ENCODE results near the gene C12orf54.
"Not testable (repeated sequence)": the region's sequence is repeated elsewhere in the genome, so short reads cannot be mapped to it uniquely, and the experiment has no call there.

The C12orf54 gene

DNA sequence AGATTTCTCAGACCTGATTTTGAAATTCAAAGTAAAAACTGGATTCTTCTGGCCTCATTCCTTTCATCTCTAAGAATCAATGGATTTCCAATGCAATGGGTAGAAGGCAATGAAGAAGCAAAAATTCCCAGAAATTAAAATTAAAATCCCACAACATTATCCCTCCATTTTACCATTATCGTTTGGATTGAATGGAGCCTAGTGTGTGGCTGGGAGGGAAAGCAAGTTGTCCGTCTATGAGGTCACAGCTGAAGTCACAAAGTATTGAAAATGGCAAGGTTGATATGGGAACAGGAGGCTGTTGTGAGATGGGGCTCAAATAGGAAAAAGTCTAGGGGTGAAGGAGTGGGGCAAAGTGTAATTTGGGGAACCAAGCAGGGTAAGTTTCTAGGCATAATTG lies at the start of gene C12orf54:
TSS of gene C12orf54 (plus strand) at position 301 of the 400 bp plus-strand sequence. CDS start 799 bp downstream, outside the sequence.
- no peak for DNase-seq

DNA sequence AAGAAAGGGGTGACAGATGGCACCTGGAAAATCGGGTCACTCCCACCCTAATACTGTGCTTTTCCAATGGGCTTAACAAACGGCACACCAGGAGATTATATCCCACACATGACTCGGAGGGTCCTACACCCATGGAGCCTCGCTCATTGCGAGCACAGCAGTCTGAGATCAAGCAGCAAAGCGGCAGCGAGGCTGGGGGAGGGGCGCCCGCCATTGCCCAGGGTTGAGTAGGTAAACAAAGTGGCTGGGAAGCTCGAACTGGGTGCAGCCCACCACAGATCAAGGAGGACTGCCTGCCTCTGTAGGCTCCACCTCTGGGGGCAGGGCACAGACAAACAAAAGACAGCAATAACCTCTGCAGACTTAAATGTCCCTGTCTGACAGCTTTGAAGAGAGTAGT lies 48.3 kb upstream of the C12orf54 start:
- DNase-seq, result not testable (repeated sequence)

DNA sequence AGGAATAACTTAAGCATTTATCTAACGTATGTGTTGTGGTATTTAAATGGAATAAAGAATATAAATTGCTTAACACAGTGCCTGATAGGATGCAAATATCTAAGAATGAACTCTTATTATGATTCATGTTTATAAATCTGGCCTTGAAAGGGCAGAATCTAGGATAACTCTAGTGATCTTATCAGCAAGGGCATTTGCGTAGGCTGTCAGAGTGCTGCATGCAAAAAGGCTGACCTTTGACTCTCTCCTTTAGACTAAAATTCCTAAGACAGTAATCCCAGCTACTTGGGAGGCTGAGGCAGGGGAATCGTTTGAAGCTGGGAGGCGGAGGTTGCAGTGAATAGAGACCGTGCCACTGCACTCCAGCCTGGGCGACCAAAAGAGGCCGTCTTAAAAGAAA lies 41.2 kb upstream of the C12orf54 start:
- no peak for DNase-seq

DNA sequence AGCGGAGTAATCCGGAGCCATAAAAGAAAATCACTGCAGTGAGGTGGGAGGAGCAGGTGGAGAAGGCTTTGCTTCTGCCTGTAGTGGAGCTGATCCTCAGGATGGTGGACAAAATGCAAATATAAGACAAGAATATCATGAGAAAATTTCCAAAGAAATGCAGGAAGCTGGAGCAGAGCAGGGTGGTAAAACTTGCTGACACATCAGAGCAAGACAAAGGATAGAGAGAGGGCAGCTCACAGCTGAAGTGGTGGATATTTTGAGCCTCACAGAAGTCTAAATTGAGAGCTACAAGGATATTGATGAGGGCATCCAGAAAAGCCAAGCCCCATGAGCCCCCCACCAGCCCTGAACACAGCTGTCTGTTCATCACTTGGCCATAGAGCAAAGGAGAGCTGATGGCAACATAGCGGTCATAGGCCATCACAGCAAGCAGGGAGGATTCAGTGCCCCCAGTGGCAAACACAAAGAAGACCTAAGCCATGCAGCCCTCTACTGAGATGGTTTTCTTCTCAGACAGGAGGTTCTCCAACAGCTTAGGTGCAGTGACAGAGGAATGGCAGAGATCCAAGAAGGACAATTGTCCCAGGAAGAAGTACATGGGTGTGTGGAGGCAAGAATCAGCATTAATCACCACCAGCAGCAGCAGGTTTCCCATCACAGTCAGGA lies 40.0 kb upstream of the C12orf54 start:
- no peak for DNase-seq

DNA sequence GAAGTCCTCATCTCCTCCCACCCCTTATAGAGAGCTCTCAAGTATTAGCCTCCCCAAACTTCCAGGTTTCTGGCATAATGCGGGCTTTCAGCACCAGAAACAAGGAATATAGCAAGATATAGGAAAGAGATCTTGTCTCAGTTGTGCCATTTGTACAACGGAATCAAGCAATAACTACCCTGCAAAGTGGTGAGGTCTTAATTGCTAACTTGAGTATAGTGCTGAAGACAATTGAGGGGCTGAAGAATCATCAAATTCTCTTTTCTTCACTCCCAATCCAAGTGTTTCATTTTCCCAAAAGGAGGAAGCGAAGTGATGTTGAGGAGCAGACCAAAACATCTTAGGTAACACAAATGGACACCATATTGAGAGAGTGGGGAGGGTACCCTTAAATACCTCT lies 36.8 kb upstream of the C12orf54 start:
- DNase-seq, result no peak

DNA sequence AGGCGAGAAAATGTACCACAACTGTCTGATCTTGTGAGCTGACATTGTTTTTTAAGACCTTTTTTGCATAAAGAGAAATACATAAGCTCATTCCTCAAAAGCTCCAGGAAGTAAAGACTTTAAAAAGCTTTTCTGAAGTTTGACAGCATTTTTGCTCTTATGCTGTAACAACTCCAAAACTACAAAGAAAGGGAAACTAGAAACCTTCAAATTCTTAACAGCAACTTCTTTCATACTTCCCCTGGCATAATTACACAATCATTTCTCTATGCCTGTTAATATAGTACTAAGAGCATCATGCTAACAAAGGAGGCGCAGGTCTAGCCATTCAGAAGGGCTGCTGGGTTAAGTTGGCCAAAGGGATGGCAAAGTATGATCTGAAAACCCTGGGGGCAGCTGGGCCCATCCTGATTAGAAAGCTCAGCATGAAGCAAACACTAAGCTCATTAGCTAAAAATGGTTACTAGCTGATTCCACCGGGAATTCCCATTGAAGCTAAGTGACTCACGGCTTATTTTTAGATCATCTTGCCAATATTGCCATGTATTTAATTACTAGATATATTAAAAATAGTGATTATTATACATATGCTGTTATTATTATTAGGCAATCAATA lies 36.0 kb upstream of the C12orf54 start:
- no peak for DNase-seq

DNA sequence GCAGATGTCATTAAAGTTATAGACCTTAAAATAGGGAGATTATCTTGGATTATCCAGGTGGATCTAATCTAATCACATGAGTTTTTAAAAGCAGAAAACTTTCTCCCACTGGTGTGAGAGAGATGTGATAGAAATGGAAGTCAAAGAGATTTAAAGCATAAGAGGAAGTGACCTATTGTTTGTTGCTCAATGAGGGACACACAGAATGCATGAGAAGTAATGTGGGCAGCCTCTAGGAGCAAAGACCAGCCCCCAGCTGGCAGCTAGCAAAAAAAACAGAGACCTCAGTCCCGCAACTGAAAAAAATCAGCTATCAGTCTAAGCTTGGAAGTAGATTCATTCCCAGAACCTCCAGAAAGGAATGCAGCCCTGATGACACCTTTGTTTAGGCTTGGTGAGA lies 34.5 kb upstream of the C12orf54 start:
- no peak for DNase-seq

DNA sequence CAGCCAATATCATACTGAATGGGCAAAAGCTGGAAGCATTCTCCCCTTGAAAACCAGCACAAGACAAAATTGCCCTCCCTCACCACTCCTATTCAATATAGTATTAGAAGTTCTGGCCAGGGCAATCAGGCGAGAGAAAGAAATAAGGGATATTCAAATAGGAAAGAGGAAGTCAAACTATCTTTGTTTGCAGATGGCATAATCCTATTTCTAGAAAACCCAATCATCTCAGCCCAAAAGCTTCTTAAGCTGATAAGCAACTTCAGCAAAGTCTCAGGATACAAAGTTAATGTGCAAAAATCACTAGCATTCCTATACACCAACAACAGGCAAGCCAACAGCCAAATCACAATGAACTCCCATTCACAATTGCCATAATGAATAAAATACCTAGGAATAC lies 30.9 kb upstream of the C12orf54 start:
- no peak for DNase-seq

DNA sequence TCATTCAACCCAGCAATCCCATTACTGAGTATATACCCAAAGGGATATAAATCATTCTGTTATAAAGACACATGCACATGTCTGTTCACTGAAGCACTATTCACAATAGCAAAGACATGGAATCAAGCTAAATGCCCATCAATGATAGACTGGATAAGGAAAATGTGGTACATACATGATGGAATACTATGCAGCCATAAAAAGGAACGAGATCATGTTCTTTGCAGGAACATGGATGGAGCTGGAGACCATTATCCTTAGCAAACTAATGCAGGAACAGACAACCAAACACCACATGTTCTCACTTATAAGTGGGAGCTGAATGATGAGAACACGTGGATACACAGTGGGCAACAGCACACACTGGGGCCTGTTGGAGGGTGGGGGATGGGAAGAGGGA lies 29.3 kb upstream of the C12orf54 start:
- DNase-seq, result not testable (repeated sequence)

DNA sequence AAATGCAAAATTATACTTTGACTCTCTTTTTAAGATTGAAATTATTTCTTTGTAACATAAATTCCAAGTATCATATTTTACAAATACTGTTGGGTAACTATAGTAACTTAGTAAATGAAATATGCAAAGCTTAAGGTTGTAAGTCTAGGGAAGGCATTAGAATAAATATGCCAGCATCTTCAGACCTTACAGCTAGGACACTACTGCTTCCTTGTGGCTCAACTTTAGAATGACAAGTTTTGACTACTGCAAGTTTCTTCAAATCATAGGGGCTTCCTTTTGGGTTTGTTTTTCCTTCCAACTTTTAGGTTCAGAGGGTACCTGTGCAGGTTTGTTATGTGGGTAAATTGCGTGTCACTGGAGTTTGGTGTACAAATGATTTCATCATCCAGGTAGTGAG lies 27.6 kb upstream of the C12orf54 start:
- peak; percentile 26 for DNase-seq

DNA sequence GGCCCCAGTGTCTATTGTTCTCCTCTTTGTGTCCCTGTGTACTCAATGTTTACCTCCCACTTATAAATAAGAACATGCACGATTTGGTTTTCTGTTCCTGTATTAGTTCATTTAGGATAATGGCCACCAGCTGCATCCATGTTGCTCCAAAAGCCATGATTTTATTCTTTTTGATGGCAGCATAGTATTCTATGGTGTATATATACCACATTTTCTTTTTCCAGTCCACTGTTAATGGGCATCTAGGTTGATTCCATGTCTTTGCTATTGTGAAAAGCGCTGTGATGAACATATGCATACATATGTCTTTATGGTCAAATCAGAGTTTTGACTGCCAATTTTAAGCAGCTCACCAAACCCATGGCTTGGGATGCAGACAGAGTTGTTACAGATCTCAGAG lies 27.2 kb upstream of the C12orf54 start:
- DNase-seq, result no peak

DNA sequence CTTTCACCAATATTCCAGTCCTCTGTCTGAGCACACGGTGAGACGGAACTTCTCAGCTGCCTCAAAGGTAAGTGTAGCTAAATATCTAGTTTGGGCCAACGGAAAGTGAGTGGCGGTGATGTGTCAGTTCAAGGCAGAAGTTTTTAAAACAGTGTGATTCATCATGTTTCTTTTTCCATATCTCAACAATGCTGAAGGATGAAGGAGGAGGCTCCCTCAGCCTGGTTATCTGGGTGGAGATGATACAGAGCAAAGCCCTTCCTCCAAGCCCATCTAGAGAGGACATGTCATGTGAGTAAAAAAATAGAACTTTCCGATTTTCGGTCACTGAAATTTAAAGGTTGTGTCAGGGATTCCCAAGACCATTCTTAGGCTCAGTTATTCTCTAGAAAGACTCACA lies 23.0 kb upstream of the C12orf54 start:
- DNase-seq, result no peak

DNA sequence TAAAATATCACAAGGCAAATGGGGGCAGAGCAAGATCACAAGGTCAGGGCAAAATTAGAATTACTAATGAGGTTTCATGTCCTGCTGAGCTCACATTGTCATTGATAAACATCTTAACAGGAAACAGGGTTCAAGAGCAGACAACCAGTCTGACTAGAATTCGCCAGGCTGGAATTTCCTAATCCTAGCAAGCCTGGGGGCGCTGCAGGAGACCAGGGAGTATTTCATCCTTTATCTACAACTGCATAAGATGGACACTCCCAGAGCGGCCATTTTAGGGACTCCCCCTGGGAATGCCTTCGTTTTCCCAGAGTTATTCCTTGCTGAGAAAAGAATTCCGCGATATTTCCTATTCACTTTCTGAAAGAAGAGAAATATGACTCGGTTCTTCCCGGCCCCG lies 13.3 kb upstream of the C12orf54 start:
- DNase-seq, result not testable (repeated sequence)

DNA sequence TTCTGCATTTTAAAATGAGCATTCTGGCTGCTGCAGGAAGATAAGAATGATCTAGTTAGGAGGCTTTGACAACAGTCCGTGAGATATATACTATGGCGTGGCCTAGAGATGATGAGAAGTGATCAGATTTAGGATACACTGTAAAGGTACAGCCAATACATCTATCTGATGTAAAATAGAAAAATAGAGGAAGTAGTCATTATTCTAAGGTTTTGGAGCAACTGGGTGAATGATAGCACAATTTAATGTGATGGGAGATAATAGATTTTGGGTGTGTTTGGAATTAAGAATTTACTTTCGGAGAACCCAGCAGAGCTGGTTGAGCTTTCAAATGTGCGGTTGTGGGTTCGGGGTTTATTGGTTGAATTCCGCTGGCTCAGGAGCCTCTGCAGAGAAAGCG lies 10.0 kb upstream of the C12orf54 start, which contains the start of gene ANP32D:
TSS of gene ANP32D (plus strand) at position 301 of the 400 bp plus-strand sequence. CDS start 106 bp downstream, outside the sequence.
- DNase-seq, result no peak

DNA sequence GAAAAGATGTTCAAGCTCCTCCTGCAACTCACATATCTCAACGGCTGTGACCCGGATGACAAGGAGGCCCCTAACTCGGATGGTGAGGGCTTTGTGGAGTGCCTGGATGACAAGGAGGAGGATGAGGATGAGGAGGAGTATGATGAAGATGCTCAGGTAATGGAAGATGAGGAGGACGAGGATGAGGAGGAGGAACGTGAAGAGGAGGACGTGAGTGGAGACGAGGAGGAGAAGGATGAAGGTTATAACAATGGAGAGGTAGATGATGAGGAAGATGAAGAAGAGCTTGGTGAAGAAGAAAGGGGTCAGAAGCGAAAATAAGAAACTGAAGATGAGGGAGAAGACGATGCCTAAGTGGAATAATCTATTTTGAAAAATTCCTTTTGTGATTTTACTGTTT lies 9.2 kb upstream of the C12orf54 start:
- DNase-seq, result no peak

DNA sequence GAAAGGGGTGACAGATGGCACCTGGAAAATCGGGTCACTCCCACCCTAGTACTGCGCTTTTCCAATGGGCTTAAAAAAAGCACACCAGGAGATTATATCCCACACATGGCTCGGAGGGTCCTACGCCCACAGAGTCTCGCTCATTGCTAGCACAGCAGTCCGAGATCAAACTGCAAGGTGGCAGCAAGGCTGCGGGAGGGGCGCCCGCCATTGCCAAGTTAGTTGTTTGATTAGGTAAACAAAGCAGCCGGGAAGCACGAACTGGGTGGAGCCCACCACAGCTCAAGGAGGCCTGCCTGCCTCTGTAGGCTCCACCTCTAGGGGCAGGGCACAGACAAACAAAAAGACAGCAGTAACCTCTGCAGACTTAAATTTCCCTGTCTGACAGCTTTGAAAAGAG lies 7.8 kb upstream of the C12orf54 start:
- DNase-seq, result not testable (repeated sequence)

DNA sequence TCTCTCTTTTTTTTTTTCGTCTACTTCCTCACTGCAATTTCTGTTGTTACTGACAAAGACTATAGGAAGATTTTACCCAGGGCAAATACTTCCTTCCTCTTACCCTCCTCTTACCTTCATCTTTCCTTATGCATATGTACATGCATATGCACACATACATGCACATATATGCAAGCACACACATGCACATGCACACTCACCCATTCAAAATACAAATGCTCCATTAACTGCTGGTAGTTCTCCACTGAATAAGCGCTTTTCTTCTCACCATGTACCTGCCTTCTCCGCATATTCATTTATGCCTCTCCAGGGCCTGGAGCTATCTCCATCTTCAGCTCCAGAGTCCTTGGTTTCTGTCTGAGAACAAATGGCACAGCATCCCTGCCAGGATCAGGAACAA lies 632 bp downstream of the C12orf54 start:
- no peak for DNase-seq

DNA sequence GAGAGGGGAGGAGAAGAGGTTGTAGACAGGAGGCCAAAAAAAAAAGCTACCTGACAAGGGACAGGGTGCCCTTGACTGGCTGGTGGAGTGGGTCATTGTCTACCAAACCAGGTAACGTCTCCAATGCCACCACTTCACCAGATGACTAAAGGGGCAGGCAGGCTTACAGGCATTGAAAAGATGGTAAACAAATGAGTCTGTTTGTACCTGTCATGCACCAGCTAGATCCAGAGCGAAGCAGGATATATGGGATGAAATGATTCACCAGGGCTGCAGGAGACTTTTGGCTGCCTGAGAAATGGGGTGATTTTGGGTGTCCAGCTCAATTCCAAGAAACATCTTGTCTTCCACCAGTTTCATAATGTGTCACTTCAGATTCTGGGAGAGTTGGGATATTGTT lies 4.0 kb downstream of the C12orf54 start:
- no peak for DNase-seq

DNA sequence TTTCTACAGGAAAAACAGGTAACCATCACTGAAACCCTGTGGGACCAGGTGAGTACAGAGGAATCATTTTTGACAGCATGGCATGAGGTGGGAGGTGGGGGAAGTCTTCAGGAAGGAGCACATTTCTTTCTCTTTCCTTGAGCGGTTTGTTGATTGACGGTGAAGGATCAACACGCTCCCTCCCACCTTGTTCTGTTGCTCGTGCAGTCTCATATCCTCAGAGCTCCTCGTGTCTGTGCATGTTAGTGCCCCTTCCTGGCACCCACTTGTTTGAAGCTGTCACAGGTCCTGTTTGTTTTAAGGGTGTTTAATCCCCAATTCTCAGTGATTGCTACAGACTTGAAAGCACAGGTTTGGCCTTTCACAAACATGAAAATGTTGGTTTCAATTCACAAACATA lies 4.4 kb downstream of the C12orf54 start:
- DNase-seq, result no peak

DNA sequence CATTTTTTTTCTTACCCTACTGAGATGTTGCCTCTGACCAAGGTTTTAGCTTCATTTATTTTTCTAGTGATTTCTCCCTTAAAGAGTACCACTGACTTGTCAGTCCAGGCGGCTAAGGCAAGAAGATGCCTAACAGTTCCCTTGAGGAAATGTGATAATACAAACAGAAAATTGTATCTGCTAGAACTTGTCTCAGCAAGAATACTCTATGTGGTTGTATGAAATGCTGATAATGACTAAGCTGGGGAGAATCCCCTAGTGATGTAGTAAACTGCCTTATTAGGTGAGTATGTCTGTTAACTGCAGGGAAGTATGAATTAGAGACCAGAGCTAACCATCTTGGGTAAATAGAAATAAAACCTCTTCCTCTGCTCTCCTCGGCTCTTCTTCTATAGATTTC lies 6.7 kb downstream of the C12orf54 start:
- DNase-seq, result no peak

DNA sequence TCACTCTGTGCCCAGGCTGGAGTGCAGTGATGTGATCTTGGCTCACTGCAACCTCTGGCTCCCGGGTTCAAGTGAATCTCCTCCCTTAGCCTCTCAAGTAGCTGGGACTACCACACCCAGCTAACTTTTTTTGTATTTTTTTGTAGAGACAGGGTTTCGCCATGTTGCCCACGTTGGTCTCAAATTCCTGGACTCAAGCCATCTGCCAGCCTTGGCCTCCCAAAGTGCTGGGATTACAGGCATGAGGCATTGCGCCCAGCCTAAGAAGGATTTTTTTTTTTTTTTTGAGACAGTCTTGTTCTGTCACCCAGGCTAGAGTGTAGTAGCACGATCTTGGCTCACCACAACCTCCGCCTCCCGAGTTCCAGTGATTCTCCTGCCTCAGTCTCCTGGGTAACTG lies 7.2 kb downstream of the C12orf54 start:
- not testable (repeated sequence) for DNase-seq

DNA sequence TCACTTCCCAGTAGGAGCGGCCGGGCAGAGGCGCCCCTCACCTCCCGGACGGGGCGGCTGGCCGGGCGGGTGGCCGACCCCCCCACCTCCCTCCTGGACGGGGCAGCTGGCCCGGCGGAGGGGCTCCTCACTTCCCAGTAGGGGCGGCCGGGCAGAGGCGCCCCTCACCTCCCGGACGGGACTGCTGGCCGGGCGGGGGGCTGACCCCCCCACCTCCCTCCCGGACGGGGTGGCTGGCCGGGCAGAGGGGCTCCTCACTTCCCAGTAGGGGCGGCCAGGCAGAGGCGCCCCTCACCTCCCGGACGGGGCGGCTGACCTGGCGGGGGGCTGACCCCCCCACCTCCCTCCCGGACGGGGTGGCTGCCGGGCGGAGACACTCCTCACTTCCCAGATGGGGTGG lies 18.0 kb downstream of the C12orf54 start:
- DNase-seq, result not testable (repeated sequence)

DNA sequence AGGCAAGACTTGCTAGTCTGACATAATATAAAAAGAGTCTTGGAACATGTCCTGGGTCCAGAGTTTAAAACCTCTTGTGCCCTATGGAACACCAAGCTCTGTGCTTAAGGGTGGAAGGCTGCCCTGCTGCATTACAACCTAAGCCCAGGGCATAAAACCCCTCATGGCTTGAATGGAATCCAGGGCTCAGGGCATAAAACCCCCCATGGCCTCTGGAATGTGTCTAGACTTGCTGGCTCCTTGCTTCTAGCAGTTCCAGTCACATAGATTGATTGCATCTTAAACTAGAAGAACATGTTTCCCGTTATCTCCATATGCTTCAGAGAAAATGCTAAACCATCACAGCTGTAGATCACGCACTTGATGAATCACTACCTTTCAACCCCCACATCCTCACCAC lies 24.5 kb downstream of the C12orf54 start:
- DNase-seq, result not testable (repeated sequence)

DNA sequence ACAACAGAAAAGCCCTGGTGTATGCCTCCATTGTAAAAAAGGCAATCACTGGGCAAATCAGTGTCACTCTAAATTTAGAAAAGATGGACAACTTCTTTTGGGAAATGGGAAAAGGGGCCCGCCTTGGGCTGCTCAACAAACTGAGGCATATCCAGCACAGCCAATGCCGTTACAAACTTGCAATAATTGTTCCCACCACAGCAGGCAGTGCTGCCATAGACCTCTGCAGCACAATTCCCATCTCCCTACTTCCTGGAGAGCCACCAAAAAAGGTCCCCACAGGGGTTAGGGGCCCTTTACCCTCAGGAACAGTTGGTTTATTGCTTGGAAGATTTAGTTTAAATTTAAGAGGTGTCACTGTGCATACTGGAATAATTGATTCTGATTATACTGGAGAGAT lies 26.7 kb downstream of the C12orf54 start:
- DNase-seq, result no peak

DNA sequence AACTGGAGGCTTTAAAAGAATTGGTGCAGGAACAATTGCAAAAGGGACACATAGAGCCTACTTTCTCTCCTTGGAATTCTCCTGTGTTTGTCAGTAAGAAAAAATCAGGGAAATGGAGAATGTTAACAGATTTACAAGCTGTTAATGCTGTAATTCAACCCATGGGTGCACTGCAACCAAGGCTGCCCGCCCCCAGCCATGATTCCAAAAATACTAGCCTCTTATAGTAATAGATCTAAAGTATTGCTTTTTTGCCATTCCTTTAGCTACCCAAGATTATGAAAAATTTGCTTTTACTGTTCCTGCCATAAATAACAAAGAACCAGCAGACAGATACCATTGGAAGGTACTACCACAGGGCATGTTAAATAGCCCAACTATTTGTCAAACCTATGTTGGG lies 27.8 kb downstream of the C12orf54 start:
- no peak for DNase-seq

All from HCEC 1CT (cell line).